CD4-positive, alpha-beta T cell treated with Interferon gamma for 1 hour (primary cell): Measurements from ENCODE around the gene BLOC1S5.
"Not testable (repeated sequence)": the region's sequence is repeated elsewhere in the genome, so short reads cannot be mapped to it uniquely, and the experiment has no call there.

ENCODE experiments used
- DNase-seq: peaks from one replicate; pipeline ENCODE4 v3.0.0-alpha.2; 2020

BLOC1S5 gene

DNA sequence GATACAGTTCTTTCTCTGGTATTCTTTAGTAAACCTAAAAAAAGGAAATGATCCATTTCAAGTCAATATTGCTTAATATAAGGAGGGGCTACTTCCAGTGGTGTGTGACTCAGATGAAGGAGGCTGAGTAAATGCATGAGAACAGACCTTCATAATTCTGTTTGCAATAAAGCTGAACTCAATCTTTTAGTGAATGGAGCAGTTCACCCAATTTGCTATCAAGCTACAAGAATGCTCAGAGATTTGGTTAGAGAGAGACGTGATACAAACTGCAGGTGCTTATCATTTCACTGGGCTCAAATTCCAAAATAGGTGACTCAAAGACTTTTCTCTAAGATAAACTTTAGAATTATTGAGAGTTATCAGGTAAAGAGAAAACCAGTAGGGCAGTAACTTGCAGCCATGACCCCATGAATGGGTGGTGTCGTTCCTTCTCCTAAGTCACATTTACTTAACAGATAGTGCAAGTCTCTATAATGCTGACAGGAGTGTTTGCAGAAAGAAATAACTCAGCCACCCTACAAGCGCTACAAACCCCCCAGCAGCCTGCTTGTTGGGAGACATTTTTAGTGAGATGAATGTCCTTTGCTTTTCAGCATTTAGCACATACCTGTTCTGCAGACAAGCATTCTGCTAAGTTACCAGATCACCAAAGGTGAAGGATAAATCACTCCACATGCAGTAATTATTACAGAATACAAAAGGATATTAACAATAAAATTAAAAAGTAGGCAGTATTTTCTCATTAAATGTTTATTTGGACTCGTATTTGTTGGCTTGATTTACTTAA, 16.4 kb upstream of the BLOC1S5 start:
- DNase-seq, result no peak

- DNase-seq, result no peak
These were observed 14.9 kb upstream of the BLOC1S5 start for GRCh38 chr6:8079126-8079525.

DNA sequence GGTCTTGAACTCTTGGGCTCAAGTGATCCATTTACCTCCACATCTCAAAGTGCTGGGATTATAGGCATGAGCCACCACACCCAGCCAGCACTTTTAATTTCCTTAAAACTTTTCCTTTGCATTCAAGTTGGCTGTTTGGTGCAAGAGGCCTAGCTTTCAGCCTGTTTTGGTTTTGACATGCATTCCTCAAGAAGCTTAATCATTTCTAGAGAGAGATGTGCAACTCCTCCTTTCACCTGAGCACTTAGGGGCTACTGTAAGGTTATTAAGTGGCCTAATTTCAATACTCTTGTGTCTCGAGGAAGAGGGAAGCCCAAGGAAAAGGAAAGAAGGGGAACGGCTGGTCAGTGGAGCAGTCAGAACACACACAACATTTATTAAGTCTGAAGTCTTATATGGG, 13.8 kb upstream of the BLOC1S5 start:
- DNase-seq, result no peak

DNA sequence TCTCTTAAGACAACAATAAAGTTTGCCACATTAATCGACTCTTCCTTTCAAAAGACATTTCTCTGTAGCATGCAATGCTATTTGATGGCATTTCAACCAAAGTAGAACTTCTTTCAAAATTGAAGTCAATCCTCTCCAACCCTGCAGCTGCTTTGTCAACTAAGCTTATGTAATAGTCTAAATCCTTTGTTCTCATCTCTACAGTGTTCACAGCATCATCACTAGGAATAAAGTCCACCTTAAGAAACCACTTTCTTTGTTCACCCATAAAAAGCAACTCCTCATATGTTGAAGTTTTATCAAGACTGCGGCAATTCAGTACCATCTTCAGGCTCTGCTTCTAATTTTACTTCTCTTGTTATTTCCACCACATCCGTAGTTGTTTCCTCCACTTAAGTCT, 11.5 kb upstream of the BLOC1S5 start:
- no peak for DNase-seq

DNA sequence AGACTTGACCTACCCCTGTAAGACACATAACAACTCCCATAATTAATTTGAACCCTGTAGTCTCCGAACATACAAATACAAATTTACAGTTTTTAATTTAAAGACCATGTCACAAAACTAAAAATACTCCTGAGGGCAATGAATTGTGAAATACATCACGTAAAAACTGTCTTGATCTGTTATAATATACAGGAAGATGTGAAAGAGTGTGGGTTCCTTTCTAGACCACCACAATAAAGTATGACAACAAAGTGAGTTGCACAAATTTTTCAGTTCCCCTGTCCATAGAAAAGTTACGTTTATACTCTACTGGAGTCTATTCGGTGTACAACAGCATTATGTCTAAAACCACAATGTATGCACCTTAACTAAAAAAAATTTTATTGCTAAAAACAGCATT, 11.0 kb upstream of the BLOC1S5 start:
- DNase-seq, result no peak

DNA sequence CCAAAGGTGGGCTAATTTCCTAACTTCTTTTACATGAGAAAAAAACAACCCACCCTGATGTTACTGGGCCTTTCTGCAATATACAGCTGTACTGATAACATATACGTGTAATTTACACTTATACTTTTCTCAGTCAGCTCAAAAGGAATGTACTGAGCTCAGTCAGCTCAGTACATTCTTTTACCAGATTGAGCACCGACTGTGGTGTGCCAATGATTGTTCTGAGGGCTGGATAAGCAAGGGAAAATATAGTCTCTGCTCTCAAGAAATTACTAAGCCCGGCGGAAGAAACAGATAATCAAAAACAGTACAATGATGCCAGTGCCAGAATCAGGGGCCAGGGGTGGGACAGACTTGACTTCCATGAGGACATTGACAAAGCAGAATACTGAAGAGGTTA, 10.0 kb upstream of the BLOC1S5 start:
- no peak for DNase-seq

GRCh38 chr6:8073758-8074157, 9.6 kb upstream of the BLOC1S5 start:
- no peak for DNase-seq

- DNase-seq, result no peak
These were observed 6.5 kb upstream of the BLOC1S5 start for GRCh38 chr6:8070718-8071117.

GRCh38 chr6:8069631-8070284, 5.6 kb upstream of the BLOC1S5 start:
- DNase-seq, result no peak

DNA sequence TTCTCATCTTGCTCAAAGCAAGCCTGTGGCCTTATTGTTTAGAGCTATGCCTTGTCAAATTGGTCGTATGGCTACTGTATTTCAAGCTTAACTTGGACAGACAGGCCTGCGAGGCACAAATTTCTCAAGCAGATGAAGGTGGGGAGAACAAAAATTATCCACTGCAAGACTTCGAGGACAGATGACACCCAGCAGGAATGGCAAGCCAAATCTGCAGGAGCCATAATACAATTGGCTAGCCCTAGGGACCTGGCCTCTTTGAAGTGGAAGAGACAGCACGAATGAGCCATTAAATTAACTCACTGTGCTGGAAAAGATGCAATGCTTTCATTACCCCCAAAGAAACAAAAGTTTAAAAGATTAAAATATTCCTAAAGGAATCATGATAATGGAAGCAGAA, 5.0 kb upstream of the BLOC1S5 start:
- DNase-seq, result no peak

GRCh38 chr6:8066108-8066507, 1.9 kb upstream of the BLOC1S5 start:
- DNase-seq, result no peak

GRCh38 chr6:8065519-8065911, 1.3 kb upstream of the BLOC1S5 start:
- no peak for DNase-seq

DNA sequence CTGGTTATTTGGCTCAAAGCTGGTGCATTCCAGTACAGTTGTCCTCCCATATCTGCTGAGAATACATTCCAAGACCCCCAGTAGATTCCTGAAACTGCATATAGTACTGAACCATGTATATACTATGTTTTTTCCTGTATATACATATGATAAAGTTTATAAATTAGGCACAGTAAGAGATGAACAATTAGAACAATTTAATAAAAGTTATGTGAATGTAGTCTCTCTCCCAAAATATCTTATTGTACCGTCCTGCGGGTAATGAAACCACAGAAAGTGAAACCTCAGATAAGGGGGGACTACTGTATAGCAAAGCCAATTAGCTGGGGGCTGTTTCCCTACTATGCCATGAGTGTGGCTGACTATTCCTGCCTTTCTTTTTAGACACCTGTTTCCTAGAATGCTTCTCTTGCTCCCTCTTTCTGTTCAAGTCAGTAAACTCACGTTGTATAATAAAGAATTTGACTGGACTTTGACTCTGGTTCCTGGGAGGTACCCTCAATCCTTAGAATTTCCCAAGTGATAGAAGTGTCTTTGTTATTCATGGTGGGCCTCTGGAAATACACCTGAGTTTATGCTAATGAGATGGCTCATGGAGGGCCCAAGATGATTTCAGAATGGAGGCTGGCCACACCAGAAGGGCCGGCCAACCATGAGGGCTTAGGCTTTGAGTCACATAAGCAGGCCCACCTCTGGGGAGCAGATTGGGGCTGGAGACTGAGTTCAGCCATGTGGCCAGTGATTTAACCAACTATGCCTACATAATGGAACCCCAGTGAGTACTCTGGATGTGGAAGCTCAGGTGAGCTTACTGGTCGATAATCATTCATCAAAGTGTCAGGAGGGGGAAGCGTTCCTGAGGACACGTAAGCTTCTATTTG, 689 bp upstream of the BLOC1S5 start:
- DNase-seq, result no peak

GRCh38 chr6:8061736-8062135, 2.5 kb downstream of the BLOC1S5 start:
- no peak for DNase-seq

GRCh38 chr6:8060346-8060745, 3.8 kb downstream of the BLOC1S5 start:
- no peak for DNase-seq

GRCh38 chr6:8059129-8059528, 5.1 kb downstream of the BLOC1S5 start:
- no peak for DNase-seq

DNA sequence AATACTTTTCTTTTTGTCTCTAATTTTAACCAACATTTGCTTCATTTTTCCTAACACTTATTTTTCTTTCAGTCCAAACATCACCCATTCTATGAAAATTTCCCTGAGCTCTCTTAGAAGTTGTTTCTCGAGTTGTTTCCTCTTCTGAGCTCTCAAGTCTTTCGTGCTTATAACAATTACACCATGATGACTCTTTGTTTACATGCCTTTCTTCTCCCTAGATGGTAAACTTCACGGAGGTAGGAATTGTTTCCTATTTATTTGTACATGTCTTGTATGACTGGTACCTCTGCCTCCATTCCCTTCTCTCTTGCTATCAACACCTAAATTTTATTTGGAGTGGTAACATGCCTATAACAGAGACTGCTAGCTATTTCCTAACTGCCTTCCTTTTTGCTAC, 6.4 kb downstream of the BLOC1S5 start:
- no peak for DNase-seq

DNA sequence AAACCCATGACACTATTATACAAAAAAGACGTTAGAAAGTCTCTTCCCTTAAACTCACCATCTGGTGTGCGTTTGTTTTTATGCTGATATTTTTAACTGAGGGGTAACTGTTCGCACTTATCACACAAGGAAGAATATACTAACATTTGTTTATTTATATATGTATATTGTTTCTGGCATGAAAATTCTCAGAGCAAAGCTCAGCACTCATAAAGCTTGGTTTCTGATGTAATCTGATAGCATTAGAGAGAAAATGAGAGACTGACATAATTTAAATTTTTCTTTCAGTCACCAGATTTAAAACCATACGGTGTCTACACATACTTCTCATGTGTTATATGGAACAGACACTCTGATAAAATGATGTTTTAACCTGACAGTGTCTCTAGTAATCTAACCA, 6.9 kb downstream of the BLOC1S5 start:
- no peak for DNase-seq

DNA sequence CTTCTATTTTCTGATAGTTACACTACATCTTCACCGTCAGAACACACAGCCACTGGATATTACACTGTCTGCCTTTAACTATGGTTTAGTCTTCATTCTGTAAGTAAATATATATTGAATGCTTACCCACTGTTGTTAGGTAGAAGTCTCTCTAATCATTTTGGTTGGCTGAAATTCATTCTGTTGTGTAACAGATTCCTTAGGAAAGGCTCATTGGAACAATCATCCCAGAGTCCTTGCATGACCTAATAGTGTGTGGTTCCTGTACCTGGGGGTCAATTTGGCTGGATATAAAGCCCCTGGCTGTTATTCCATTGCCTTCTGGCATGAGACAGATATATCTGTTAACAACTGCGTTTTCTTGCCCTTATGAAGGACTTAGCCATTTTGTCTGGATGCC, 9.9 kb downstream of the BLOC1S5 start:
- DNase-seq, result no peak

DNA sequence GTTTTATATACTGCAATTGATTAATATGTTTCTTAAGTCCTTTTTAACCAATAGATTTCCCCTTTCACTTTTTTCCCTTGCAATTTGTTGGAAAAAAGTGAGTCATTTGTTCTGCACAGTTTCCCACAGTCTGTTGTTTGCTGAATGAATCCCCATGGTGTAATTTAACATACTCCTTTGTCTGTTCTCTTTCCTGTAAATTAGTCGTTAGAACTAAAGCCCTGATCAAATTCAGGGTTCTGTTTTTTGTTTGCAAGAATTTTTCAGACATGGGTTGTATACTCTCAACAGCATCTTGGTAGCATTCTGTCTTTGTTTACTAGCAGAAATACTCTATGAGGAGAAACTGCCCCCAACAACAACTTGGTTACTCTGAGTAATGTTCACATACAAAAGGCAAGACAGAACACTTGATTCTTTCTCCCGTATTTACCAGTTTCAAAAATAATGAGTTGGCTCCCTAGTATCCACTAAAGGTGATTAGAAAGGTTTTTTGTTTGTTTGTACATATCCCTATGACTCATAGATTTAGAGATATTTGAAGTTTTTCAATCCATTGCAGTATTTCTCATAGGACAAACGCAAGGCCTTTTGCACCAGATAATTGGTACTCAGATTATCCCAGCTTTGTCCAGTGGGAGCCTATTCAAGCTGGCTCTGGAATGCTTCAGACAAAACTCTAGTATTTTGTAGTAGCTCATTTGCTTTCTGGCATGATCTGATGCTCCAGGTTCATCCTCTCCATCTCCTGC, 16.5 kb downstream of the BLOC1S5 start:
- DNase-seq, result no peak

DNA sequence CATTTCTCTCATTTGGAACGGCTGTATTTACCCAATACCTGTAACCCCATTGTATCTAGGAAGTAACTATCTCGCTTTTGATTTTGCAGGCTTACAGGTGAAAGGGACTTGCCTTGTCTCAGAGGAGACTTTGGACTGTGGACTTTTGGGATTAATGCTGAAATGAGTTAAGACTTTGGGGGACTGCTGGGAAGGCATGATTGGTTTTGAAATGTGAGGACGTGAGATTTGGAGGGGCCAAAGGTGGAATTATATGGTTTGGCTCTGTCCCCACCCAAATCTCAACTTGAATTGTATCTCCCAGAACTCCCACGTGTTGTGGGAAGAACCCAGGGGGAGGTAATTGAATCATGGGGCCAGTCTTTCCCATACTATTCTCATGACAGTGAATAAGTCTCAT, 18.4 kb downstream of the BLOC1S5 start:
- DNase-seq, result not testable (repeated sequence)

GRCh38 chr6:8043221-8043620, 21.0 kb downstream of the BLOC1S5 start:
- DNase-seq, result no peak
